T-cell (primary cell): ENCODE results near the gene CLCN2. TPM values are rescaled to one million over a fixed set of nuclear protein-coding genes. Genes with fewer than 3 reads are reported as not detected.
A peak's percentile ranks its signal among the peaks of the same experiment; 100 is the strongest.

ENCODE experiments used
- ATAC-seq, 4 experiments: fragments of 200-7000 bp in 3 of 4; fragments of 150-1000 bp in 1 of 4; cut with Tn5 transposase; replicated peaks in 1 of 4; 1 replicate in 3 of 4; 2 replicates in 1 of 4; pipeline ENCODE4 v1.10.0; 2021; ENCODE audit warnings: moderate library complexity in 3 of 4, mild to moderate bottlenecking in 2 of 4, moderate number of reproducible peaks in 1 of 4
- CTCF ChIA-PET, 2 donors: fragments of 300-600 bp; sonication (Branson Sonifier 250); formaldehyde crosslinking; loops; one replicate each; lab custom pipeline; 2022; ENCODE audit warnings: antibody characterized with exemption in 2 of 2; lab: Charles Lee
- POLR2A ChIA-PET, 2 donors: fragments of 300-600 bp; sonication (Branson Sonifier 250); formaldehyde crosslinking; loops; one replicate each; lab custom pipeline; 2022; ENCODE audit warnings: antibody characterized with exemption in 2 of 2; lab: Charles Lee
- DNase-seq, 35 experiments: peaks; one replicate each; pipeline versions ENCODE4 v3.0.0 to v3.0.0-alpha.2; 2013 to 2023
- H3K27ac ChIP-seq: one replicate; pipeline ENCODE4 v1.5.1; 2013; ENCODE audit warnings: low read length
- H3K27me3 ChIP-seq, 2 experiments: replicated peaks in 1 of 2; 1 replicate in 1 of 2; 2 replicates in 1 of 2; pipeline versions ENCODE4 v1.6.1 to v1.7.0; 2013; ENCODE audit warnings: low read length in 1 of 2, mixed read lengths in 1 of 2; ENCODE audit not compliant: control insufficient read depth in 2 of 2, insufficient read depth in 2 of 2; ENCODE audit errors: extremely low read depth in 1 of 2
- H3K36me3 ChIP-seq, 2 donors: 1 replicate in 1 of 2; 2 replicates in 1 of 2; pipeline versions ENCODE4 v1.6.1 to v1.7.0; 2013; ENCODE audit warnings: low read length in 1 of 2; ENCODE audit not compliant: control insufficient read depth in 2 of 2, insufficient read depth in 1 of 2; ENCODE audit errors: extremely low read depth in 1 of 2
- H3K4me1 ChIP-seq, 2 experiments: 1 replicate in 1 of 2; 2 replicates in 1 of 2; pipeline versions ENCODE4 v1.6.1 to v1.7.0; 2013; ENCODE audit warnings: low read length in 2 of 2, mixed read lengths in 1 of 2; ENCODE audit not compliant: insufficient read depth in 2 of 2, control insufficient read depth in 1 of 2; ENCODE audit errors: extremely low read depth in 1 of 2
- H3K4me3 ChIP-seq, 2 donors: 1 replicate in 1 of 2; 2 replicates in 1 of 2; pipeline versions ENCODE4 v1.5.1 to v1.7.0; 2013; ENCODE audit warnings: mild to moderate bottlenecking in 2 of 2, low read length in 1 of 2, moderate library complexity in 1 of 2; ENCODE audit not compliant: control insufficient read depth in 1 of 2; ENCODE audit errors: extremely low read depth in 1 of 2
- H3K9me3 ChIP-seq: 2 replicates; pipeline ENCODE4 v1.7.0; 2013
- H3K27ac Mint-ChIP-seq, 2 donors: one replicate each; pipeline ENCODE4 v1.8.0; 2020 to 2021; ENCODE audit warnings: mild to moderate bottlenecking in 2 of 2, mixed read lengths in 2 of 2
- H3K27me3 Mint-ChIP-seq, 2 donors: one replicate each; pipeline ENCODE4 v1.8.0; 2021 to 2022; ENCODE audit warnings: mixed read lengths in 2 of 2
- H3K36me3 Mint-ChIP-seq: one replicate; pipeline ENCODE4 v1.8.0; 2021; ENCODE audit warnings: mixed read lengths
- H3K4me1 Mint-ChIP-seq, 3 donors: one replicate each; pipeline ENCODE4 v1.8.0; 2020 to 2022; ENCODE audit warnings: mixed read lengths in 3 of 3, mild to moderate bottlenecking in 1 of 3
- H3K4me3 Mint-ChIP-seq, 3 donors: one replicate each; pipeline ENCODE4 v1.8.0; 2020 to 2022; ENCODE audit warnings: mild to moderate bottlenecking in 3 of 3, mixed read lengths in 3 of 3, moderate library complexity in 3 of 3
- H3K9me3 Mint-ChIP-seq, 3 donors: one replicate each; pipeline ENCODE4 v1.8.0; 2020 to 2022; ENCODE audit warnings: mixed read lengths in 3 of 3
- WGBS: methylation state at CpG from one replicate; pipeline ENCODE4 v1.1.5; 2013; ENCODE audit warnings: missing lambda C conversion rate; ENCODE audit not compliant: insufficient coverage; 5-methylcytosine and 5-hydroxymethylcytosine counted together
- total RNA-seq, 35 experiments: library from RNA in 6 of 35; stranded (reverse) in 6 of 35; fragments of 120-200 nt in 1 of 35; gene quantifications; one replicate each; pipeline versions ENCODE4 v1.2.1 to v1.2.4 and lab custom pipeline; 2013 to 2026

The CLCN2 gene
- total RNA-seq (1 to 10 TPM; 3.2 to 5.9 (median 4.6) TPM), total RNA-seq (lab: John Stamatoyannopoulos, UW) (2.4 to 7.7 (median 3.8) reads per million in 29 experiments)
- 3.1 TPM for total RNA-seq (2013)

DNA sequence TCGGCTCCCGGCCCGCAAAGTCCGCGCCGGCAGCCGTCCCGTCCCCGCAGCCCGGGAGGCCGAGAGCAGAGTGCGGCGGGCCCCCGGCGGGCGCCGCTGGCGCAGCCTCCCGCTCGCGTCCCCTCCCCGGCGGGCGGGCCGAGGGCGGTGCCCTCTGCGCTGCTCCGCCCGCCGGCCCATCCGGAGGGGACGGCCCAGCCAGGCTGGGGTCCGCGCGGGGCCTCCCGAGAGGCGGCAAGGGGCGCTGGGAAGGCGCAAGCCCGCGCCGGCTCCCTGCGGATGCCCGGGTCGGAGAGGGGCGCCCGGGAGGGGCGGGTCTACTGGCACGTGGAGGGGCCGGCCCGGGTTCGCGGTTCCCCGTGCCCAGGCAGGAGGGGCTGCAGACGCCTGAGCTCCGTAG, at the start of gene CLCN2, which contains the start of gene POLR2H:
Gene CLCN2, minus strand, starts transcription at position 74 of the 400 bp plus-strand sequence. CDS start 126 bp downstream, outside the sequence.
Gene POLR2H, plus strand, starts transcription at position 179 of the 400 bp plus-strand sequence. CDS start 1,783 bp downstream, outside the sequence.
- H3K4me1 Mint-ChIP-seq, result peaks cover 26 to 39% (median 27%) of the 10 kb centered on the region in 3 donors
- Histone ChIP-seq H3K27ac (peak within 1 kb of the TSS; percentile 85), H3K4me1 (peaks cover 4 to 29% of the 10 kb centered on the region in 2 experiments), H3K36me3 (no peaks in the 10 kb centered on the region), H3K9me3 (no peaks in the 10 kb centered on the region), H3K4me3 (peak within 1 kb of the TSS; percentile 76 to 94), H3K27me3 (no peaks in the 10 kb centered on the region)
- no peaks in the 10 kb centered on the region for H3K27me3 Mint-ChIP-seq
- ATAC-seq, result peak; percentile 31 to 54 (median 48)
- no peaks in the 10 kb centered on the region for H3K9me3 Mint-ChIP-seq
- ChIA-PET CTCF (no interaction called here), POLR2A (no interaction called here)
- peak within 1 kb of the TSS; percentile 93 to 94 for H3K27ac Mint-ChIP-seq
- DNase-seq, result peak in 14 of 35 experiments; percentile 6 to 52 (median 30)
- WGBS, result under 1% methylated on average over 56 of the region's 56 CpGs
- peak within 1 kb of the TSS; percentile 86 to 98 (median 94) for H3K4me3 Mint-ChIP-seq
- peaks cover 12% of the 10 kb centered on the region for H3K36me3 Mint-ChIP-seq

DNA sequence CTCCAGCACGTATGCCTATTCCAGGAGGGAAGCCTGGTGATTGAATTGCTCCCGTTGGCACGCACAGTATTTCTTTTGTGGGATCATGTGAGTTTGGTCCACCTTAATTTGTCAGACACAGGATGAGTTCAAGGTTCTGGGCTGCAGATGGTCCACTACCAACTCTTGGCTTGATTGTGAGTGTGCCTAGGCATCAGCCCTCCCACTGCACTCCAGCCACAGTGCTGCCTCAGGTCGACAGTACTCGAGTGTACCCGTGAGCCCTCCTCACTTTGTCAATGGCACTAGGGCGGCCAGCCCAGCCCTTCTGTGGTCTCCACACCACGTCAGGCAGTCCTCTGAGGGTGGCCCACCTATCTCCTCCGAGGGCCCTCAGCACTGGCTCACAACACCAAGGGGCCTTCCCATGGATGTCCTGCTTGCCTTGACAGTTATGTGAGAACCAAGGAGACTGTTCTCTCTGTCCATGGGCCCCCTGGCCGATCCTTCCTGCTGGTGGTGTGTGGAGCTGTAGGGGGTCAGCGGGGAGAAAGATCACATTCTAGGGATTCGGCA, 48.6 kb upstream of the CLCN2 start:
- H3K36me3 ChIP-seq, result no peaks in the 10 kb centered on the region
- Mint-ChIP-seq H3K4me3 (no peak overlapping the region), H3K4me1 (no peaks in the 10 kb centered on the region), H3K27ac (no peak overlapping the region), H3K9me3 (no peaks in the 10 kb centered on the region), H3K36me3 (no peaks in the 10 kb centered on the region), H3K27me3 (peaks cover 0 to 11% of the 10 kb centered on the region in 2 donors)
- H3K4me1 ChIP-seq, result no peaks in the 10 kb centered on the region
- no peak overlapping the region for H3K4me3 ChIP-seq
- ATAC-seq (no peak), DNase-seq (no peak)
- H3K9me3 ChIP-seq, result no peaks in the 10 kb centered on the region
- CTCF ChIA-PET, result no interaction called here
- 76% methylated on average over 4 of the region's 12 CpGs for WGBS
- H3K27me3 ChIP-seq, result peaks cover 0 to 9% of the 10 kb centered on the region in 2 experiments
- POLR2A ChIA-PET, result no interaction called here
- H3K27ac ChIP-seq, result no peak overlapping the region

DNA sequence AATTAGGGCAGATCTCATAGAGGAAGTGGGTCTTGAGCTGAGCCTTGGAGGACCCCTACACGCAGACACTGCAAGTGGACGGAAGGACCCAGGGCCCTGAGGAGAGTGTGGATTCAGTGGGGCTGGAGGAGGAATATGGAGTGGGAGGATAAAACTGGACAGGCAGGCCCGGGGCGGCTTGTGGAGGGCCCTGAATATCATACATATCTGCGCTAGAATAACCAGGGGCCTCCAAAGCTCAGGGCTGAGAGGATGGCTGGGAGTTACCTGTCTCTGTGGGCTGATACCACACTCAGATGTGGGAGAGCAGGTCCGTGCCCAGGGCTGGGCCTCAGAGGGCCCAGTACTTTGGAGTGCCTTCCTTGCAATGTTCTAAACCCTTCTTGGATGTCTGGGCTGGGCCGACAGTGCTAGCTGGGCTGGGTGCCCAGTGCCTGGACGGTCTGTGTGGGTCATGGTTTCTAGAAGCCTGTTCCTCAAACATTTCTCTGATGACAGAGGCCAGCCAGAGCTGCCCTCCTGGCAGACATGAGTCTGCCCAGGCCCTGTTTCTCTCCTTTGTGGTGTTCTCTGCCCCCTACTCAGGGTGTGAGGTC, 48.0 kb upstream of the CLCN2 start:
- Histone ChIP-seq H3K9me3 (no peaks in the 10 kb centered on the region), H3K27ac (no peak overlapping the region), H3K4me1 (no peaks in the 10 kb centered on the region), H3K36me3 (no peaks in the 10 kb centered on the region), H3K27me3 (peaks cover 0 to 9% of the 10 kb centered on the region in 2 experiments), H3K4me3 (no peak overlapping the region)
- DNase-seq (no peak), ATAC-seq (no peak)
- Mint-ChIP-seq H3K4me3 (no peak overlapping the region), H3K27ac (no peak overlapping the region), H3K4me1 (no peaks in the 10 kb centered on the region), H3K9me3 (no peaks in the 10 kb centered on the region), H3K27me3 (peaks cover 0 to 11% of the 10 kb centered on the region in 2 donors), H3K36me3 (no peaks in the 10 kb centered on the region)
- POLR2A ChIA-PET, result no interaction called here
- 77% methylated on average over 7 of the region's 8 CpGs for WGBS
- CTCF ChIA-PET, result interaction anchor here in 1 of 2 donors (0.7 kb wide), 1 partner anchor 412 kb away, joined by 4 read pairs; no protein-coding TSS in a partner anchor

DNA sequence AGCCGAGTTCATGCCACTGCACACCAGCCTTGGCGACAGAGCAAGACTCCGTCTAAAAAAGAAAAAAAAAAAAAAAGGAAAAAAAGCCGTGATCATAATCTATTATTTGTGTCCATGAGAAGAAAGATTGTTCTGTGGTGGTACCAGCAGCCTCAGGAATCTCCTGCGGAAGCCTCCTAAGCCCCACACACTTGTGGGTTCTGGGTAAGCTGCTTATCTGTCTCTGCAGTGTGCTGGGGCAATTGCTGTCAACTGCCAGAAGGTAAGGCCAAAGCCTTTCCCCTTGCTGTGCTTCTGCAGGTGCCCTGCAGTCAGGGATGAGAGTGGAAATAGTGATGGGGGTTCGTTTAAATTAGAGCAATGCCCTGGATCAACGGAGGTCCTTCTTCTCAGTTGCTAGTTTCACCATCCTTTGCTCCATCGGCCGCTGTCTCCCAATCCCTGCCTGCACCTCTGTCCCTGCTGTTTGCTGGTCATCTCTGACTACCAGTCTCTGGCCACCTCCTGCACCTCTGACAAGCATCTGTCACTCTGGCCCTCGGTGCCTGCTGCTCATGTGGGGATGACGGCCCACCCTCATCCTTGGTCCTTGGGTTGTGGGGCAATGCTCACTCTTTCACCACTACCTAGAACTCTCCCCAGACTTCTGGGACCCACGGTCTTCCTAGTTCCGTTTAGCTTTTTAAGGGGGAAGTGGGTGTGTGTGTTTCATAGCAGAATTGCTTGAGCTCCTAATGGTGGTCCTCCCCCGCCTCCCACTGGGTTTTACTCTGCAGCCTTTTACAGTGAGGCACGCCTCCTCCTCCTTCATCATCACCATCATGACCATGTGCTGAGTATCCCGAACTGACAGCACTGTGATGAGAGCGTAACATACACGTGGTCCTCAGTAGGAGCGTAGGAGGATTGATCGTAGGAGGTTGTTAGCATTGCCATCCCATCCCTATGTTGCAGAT, 43.9 kb upstream of the CLCN2 start:
- ChIA-PET CTCF (no interaction called here), POLR2A (interaction anchor here in 1 of 2 donors (0.5 kb wide), 1 partner anchor 13 kb away, joined by 6 read pairs; no protein-coding TSS in a partner anchor)
- H3K4me3 Mint-ChIP-seq, result no peak overlapping the region
- no peaks in the 10 kb centered on the region for H3K4me1 Mint-ChIP-seq
- Histone ChIP-seq H3K9me3 (no peaks in the 10 kb centered on the region), H3K4me3 (no peak overlapping the region), H3K27me3 (peaks cover 0 to 17% of the 10 kb centered on the region in 2 experiments), H3K36me3 (no peaks in the 10 kb centered on the region), H3K4me1 (no peaks in the 10 kb centered on the region), H3K27ac (no peak overlapping the region)
- H3K27me3 Mint-ChIP-seq, result peaks cover 13 to 24% of the 10 kb centered on the region in 2 donors
- no peaks in the 10 kb centered on the region for H3K36me3 Mint-ChIP-seq
- no peak for ATAC-seq
- 75% methylated on average over 8 of the region's 20 CpGs for WGBS
- no peak for DNase-seq
- H3K9me3 Mint-ChIP-seq, result no peaks in the 10 kb centered on the region
- no peak overlapping the region for H3K27ac Mint-ChIP-seq

DNA sequence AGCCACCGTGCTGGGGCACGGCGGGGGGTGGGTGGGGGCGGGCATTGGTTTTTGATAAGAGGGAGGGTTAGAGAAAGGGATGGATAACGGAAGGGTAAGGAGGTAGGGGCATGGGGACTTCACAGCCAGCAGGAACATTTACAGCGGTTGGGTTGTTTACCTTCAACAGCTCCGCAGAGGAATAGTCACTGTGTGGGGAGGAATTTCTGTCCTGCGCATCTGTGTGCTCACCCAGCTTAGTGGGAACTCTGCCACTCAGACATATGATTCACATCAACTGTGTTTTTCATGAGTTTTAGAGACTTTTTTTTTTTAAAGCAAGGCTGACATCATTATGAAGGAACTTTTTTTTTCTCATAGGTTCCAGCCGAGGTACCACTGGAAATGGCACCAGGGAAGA, 38.0 kb upstream of the CLCN2 start:
- Histone ChIP-seq H3K36me3 (no peaks in the 10 kb centered on the region), H3K27me3 (peaks cover 2 to 17% of the 10 kb centered on the region in 2 experiments), H3K4me1 (no peaks in the 10 kb centered on the region), H3K27ac (no peak overlapping the region), H3K4me3 (no peak overlapping the region), H3K9me3 (no peaks in the 10 kb centered on the region)
- H3K4me1 Mint-ChIP-seq, result no peaks in the 10 kb centered on the region
- ATAC-seq (no peak), DNase-seq (no peak)
- ChIA-PET POLR2A (no interaction called here), CTCF (interaction anchor here in 1 of 2 donors (0.7 kb wide), 1 partner anchor 142 kb away, joined by 10 read pairs; no protein-coding TSS in a partner anchor)
- H3K4me3 Mint-ChIP-seq, result no peak overlapping the region
- peaks cover 17 to 30% of the 10 kb centered on the region in 2 donors for H3K27me3 Mint-ChIP-seq
- H3K9me3 Mint-ChIP-seq, result no peaks in the 10 kb centered on the region
- WGBS, result 67% methylated on average over 1 of the region's 9 CpGs
- H3K36me3 Mint-ChIP-seq, result no peaks in the 10 kb centered on the region
- no peak overlapping the region for H3K27ac Mint-ChIP-seq

DNA sequence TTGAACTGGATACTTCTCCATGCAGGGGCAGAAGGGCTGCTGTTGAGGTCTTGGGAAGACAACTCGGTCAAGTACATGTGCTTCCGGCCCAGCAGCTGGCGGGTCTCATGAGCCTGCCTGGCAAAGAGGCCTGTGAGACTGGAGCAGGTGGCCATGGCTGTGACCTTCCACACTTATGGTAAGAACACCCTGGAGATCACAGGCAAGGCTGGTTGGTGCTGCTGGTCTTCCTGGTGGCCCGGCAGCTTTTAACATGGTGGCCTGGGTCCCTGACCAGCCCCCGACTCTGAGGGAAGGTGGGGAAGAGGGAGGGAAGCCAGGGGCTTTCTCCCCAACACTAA, 33.9 kb upstream of the CLCN2 start:
- DNase-seq (no peak), ATAC-seq (no peak)
- Mint-ChIP-seq H3K27ac (no peak overlapping the region), H3K4me1 (no peaks in the 10 kb centered on the region), H3K9me3 (no peaks in the 10 kb centered on the region), H3K27me3 (peaks cover 13 to 21% of the 10 kb centered on the region in 2 donors), H3K36me3 (no peaks in the 10 kb centered on the region), H3K4me3 (no peak overlapping the region)
- 100% methylated on average over 3 of the region's 5 CpGs for WGBS
- Histone ChIP-seq H3K4me1 (no peaks in the 10 kb centered on the region), H3K27ac (no peak overlapping the region), H3K9me3 (no peaks in the 10 kb centered on the region), H3K27me3 (peaks cover 2 to 12% of the 10 kb centered on the region in 2 experiments), H3K36me3 (no peaks in the 10 kb centered on the region), H3K4me3 (no peak overlapping the region)
- POLR2A ChIA-PET, result no interaction called here
- CTCF ChIA-PET, result no interaction called here
